Thyroid gland (tissue), 4 donors: ENCODE data around the gene GLCCI1. TPM values are rescaled to one million over a fixed set of nuclear protein-coding genes. Genes with fewer than 3 reads are reported as not detected.

Experiments used
- DNase-seq, 2 donors: peaks; one replicate each; pipeline ENCODE4 v3.0.0-alpha.2; 2019
- H3K27ac ChIP-seq, 3 donors: fragments of 200-600 bp; sonication (generic); 1 replicate in 2 of 3; 2 replicates in 1 of 3; pipeline ENCODE4 v1.5.1; 2016 to 2019; ENCODE audit warnings: mild to moderate bottlenecking in 1 of 3, moderate library complexity in 1 of 3
- H3K27me3 ChIP-seq: fragments of 200-600 bp; sonication (generic); one replicate; pipeline ENCODE4 v1.5.1; 2019
- H3K36me3 ChIP-seq, 2 donors: fragments of 200-600 bp; sonication (generic); one replicate each; pipeline ENCODE4 v1.5.1; 2016 to 2019
- H3K4me1 ChIP-seq, 2 donors: fragments of 200-600 bp; sonication (generic); one replicate each; pipeline ENCODE4 v1.5.1; 2017 to 2019
- H3K4me3 ChIP-seq, 3 donors: fragments of 200-600 bp; sonication (generic); replicated peaks in 1 of 3; 1 replicate in 2 of 3; 2 replicates in 1 of 3; pipeline ENCODE4 v1.5.1; 2016; ENCODE audit warnings: mild to moderate bottlenecking in 1 of 3
- H3K9me3 ChIP-seq: fragments of 200-600 bp; sonication (generic); one replicate; pipeline ENCODE4 v1.5.1; 2017
- POLR2A ChIP-seq, 2 donors: fragments of 450-650 bp; IDR thresholded peaks; one replicate each; pipeline ENCODE4 v1.6.1; 2017; ENCODE audit warnings: antibody characterized with exemption in 2 of 2, mild to moderate bottlenecking in 2 of 2, moderate library complexity in 1 of 2
- WGBS, 2 donors: methylation state at CpG; one replicate each; pipeline ENCODE4 v1.1.5; 2017; 5-methylcytosine and 5-hydroxymethylcytosine counted together
- intact Hi-C: fragments of 100-400 bp; cut with DNase I; formaldehyde crosslinking; loops from one replicate; pipeline ENCODE4 v1.15.1; 2023
- total RNA-seq, 4 donors: library from RNA; depleted of rRNA; stranded (reverse); fragments of >200 nt; gene quantifications; one replicate each; pipeline ENCODE4 v1.2.3, GENCODE V29; 2016
- TF ChIP-seq, protein P1 (sequence below), 6 experiments: fragments of 200-600 bp in 3 of 6; fragments of 450-650 bp in 3 of 6; sonication (generic) in 3 of 6; IDR thresholded peaks; one replicate each; pipeline ENCODE4 v1.5.1; 2016 to 2019; ENCODE audit warnings: antibody characterized with exemption in 6 of 6, mild to moderate bottlenecking in 2 of 6, inconsistent platforms in 1 of 6, moderate library complexity in 1 of 6

Gene GLCCI1
- total RNA-seq, 4 donors from 2014 or later: 64.1 to 115 (median 68.9) TPM

DNA sequence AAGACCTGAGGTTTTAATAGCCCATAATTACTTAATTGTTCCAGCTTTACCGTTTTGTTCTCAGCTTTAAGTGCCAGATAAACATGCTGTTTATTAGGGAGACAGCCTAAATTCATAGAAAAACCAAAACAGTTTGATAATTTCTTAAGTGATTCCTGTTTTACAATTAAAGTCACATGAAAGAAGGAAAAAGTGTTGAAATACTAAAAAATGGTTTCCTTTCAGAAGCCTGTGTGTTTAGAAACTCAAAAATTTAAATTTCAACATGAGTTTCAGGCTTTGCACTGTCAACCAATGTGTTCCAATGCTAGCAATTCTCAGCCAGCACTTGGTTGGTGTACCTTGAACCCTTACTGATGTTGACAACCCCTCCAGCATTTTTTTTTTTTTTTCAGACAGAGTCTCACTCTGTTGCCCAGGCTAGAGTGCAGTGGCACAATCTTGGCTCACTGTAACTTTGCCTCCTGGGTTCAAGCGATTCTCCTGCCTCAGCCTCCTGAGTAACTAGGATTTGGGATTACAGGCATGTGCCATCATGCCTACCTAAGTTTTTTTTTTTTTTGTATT lies 158.1 kb downstream of the GLCCI1 start:
- no peaks in the 10 kb centered on the region for H3K36me3 ChIP-seq
- TF ChIP-seq, protein P1, sequence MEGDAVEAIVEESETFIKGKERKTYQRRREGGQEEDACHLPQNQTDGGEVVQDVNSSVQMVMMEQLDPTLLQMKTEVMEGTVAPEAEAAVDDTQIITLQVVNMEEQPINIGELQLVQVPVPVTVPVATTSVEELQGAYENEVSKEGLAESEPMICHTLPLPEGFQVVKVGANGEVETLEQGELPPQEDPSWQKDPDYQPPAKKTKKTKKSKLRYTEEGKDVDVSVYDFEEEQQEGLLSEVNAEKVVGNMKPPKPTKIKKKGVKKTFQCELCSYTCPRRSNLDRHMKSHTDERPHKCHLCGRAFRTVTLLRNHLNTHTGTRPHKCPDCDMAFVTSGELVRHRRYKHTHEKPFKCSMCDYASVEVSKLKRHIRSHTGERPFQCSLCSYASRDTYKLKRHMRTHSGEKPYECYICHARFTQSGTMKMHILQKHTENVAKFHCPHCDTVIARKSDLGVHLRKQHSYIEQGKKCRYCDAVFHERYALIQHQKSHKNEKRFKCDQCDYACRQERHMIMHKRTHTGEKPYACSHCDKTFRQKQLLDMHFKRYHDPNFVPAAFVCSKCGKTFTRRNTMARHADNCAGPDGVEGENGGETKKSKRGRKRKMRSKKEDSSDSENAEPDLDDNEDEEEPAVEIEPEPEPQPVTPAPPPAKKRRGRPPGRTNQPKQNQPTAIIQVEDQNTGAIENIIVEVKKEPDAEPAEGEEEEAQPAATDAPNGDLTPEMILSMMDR (IDR thresholded peaks at IDR 0.05): no peak
- no peak for TF ChIP-seq POLR2A (IDR thresholded peaks at IDR 0.05)
- no peaks in the 10 kb centered on the region for H3K9me3 ChIP-seq
- no peak for DNase-seq
- no peaks in the 10 kb centered on the region for H3K27me3 ChIP-seq
- H3K27ac ChIP-seq: no peak overlapping the region
- WGBS, 2 donors: 84 to 89% methylated on average over 2 of the region's 2 CpGs
- no peaks in the 10 kb centered on the region for H3K4me1 ChIP-seq
- H3K4me3 ChIP-seq: no peak overlapping the region
- intact Hi-C loops: no loop called here

DNA sequence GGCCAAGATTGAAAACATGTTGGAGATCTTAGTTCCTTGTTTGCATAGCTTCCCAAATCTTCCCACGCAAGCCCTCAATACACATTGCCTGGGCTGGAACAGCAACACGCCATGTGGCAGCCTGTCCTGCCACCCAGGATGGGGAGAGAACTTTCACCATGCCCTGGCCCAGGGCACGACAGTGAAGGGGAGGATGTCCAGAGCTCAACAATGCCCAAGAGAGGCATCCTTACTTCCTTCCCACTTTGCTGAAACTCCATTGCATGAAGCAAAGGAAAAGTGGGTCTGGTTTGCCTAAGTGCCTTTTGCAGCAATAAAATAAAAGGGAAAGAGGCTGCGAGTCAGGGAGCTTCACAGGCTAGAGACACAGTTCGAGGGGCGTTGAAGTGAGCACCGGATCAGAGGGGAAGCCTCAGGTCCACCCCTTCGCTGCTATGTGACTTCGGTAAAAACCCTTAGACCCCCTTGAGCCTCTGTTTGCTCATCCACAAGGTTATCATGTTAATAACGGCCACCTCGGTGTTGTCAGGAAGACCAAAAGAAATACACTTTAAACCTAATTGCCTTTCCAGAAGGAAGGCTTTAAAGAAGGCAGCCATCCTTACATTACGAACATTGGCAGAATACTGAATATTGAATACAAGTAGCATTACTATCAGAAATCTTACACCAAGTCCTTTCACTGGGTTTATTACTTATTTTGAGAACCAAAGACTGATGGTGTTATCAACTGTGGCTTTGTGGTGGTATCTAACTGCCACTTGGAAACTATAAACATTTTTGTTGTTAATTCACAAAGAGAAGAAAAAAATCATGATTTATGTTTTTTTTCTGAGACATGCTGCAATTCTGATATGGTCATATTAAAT lies 160.1 kb downstream of the GLCCI1 start:
- Histone ChIP-seq H3K9me3 (no peaks in the 10 kb centered on the region), H3K27me3 (no peaks in the 10 kb centered on the region), H3K4me3 (no peak overlapping the region), H3K36me3 (no peaks in the 10 kb centered on the region), H3K4me1 (peaks cover 11 to 14% of the 10 kb centered on the region in 2 donors), H3K27ac (no peak overlapping the region)
- 73 to 83% methylated on average over 12 of the region's 12 CpGs for WGBS, 2 donors
- TF ChIP-seq POLR2A (IDR thresholded peaks at IDR 0.05): no peak
- TF ChIP-seq, protein P1 (IDR thresholded peaks at IDR 0.05): no peak
- no peak for DNase-seq
- intact Hi-C loops: no loop called here

DNA sequence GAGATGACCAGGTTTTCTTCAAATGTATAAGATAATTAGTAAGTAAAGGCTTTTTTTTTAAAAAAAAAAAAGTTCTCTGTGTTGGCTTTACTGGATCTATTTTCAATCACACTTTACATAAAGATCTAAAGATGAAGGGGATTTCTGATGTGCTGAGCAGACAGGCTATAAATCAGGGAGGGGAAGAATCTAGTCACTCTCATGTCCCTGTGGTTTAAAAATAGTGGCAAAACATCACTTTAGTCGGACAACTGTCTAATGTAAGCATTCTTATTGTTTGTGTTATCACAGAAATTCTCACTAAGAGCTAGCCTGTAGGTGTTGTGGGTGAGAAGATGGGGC lies 160.7 kb downstream of the GLCCI1 start:
- intact Hi-C loops: no loop called here
- Histone ChIP-seq H3K9me3 (no peaks in the 10 kb centered on the region), H3K27me3 (no peaks in the 10 kb centered on the region), H3K27ac (no peak overlapping the region), H3K4me3 (no peak overlapping the region), H3K36me3 (no peaks in the 10 kb centered on the region), H3K4me1 (peaks cover 17 to 20% of the 10 kb centered on the region in 2 donors)
- TF ChIP-seq POLR2A (IDR thresholded peaks at IDR 0.05): no peak
- TF ChIP-seq, protein P1 (IDR thresholded peaks at IDR 0.05): no peak
- DNase-seq: no peak
- WGBS, 2 donors: 83 to 97% methylated on average over 1 of the region's 1 CpG

DNA sequence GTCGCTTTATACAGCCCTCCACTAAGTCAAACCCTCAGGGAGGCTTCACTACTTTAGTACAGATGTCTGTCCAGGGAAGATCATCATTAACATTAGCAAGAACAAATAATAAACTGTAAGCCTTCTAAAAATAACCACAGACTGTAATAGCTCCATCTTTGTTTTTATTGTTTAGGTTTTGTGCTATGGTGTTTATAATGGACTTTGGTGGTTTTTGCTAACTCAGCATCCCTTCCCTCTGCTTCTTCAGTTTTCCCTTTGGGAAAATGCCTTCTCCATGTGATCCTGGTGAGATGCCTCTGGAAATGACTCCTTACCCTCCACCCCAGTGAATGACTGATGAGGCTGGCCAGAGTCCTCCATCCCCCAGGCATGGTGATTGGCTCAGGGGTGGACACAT lies 162.1 kb downstream of the GLCCI1 start:
- Histone ChIP-seq H3K9me3 (no peaks in the 10 kb centered on the region), H3K27ac (no peak overlapping the region), H3K4me3 (no peak overlapping the region), H3K4me1 (peaks cover 19 to 25% of the 10 kb centered on the region in 2 donors), H3K27me3 (no peaks in the 10 kb centered on the region), H3K36me3 (no peaks in the 10 kb centered on the region)
- TF ChIP-seq, protein P1 (IDR thresholded peaks at IDR 0.05): no peak
- TF ChIP-seq POLR2A (IDR thresholded peaks at IDR 0.05): no peak
- WGBS, 2 donors: 94 to 95% methylated on average over 1 of the region's 1 CpG
- intact Hi-C loops: no loop called here
- no peak for DNase-seq
